ENCODE data around the gene CRBN. TPM values are rescaled to one million over a fixed set of nuclear protein-coding genes. Genes with fewer than 3 reads are reported as not detected.

The CRBN gene
- total RNA-seq, 2 experiments from 2014 or later: 33.7 to 35.0 TPM

DNA sequence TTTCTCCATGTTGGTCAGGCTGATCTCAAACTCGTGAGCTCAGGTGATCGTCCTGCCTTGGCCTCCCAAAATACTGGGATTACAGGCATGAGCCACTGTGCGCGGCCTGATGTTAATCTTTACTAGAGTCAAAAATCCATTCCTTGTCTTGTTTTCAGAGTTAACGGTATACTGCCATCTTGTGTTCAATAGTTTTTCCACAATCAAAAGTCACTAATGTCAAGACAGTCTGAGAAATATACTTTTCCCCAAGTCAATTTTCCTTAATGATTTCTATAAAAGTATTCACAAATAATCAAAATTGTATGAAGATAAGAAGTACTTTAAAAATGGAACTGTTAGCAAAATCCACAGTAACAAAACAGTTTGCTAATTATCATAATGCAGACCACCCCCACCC is 8.5 kb downstream of the CRBN start:
- H3K4me3 Mint-ChIP-seq: no peak overlapping the region
- ChIA-PET POLR2A (no interaction called here), CTCF (interaction anchor here (0.7 to 4.4 kb wide), 11 partner anchors 9 to 249 kb away, joined by 3 to 29 read pairs (median 3); no protein-coding TSS in a partner anchor)
- intact Hi-C loops (cut with micrococcal nuclease): no loop called here
- ATAC-seq: no peak
- H3K27ac Mint-ChIP-seq: peak overlapping the region; percentile 88
- peaks cover 58% of the 10 kb centered on the region for H3K4me1 Mint-ChIP-seq (ENCODE audit: low read depth)
- TF ChIP-seq, protein P1, sequence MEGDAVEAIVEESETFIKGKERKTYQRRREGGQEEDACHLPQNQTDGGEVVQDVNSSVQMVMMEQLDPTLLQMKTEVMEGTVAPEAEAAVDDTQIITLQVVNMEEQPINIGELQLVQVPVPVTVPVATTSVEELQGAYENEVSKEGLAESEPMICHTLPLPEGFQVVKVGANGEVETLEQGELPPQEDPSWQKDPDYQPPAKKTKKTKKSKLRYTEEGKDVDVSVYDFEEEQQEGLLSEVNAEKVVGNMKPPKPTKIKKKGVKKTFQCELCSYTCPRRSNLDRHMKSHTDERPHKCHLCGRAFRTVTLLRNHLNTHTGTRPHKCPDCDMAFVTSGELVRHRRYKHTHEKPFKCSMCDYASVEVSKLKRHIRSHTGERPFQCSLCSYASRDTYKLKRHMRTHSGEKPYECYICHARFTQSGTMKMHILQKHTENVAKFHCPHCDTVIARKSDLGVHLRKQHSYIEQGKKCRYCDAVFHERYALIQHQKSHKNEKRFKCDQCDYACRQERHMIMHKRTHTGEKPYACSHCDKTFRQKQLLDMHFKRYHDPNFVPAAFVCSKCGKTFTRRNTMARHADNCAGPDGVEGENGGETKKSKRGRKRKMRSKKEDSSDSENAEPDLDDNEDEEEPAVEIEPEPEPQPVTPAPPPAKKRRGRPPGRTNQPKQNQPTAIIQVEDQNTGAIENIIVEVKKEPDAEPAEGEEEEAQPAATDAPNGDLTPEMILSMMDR (IDR thresholded peaks at IDR 0.05): peak; percentile 63
- peaks cover 47% of the 10 kb centered on the region for H3K36me3 Mint-ChIP-seq (ENCODE audit: low read depth)
- DNase-seq: no peak
- H3K27me3 Mint-ChIP-seq: no peaks in the 10 kb centered on the region
- H3K9me3 Mint-ChIP-seq: no peaks in the 10 kb centered on the region

DNA sequence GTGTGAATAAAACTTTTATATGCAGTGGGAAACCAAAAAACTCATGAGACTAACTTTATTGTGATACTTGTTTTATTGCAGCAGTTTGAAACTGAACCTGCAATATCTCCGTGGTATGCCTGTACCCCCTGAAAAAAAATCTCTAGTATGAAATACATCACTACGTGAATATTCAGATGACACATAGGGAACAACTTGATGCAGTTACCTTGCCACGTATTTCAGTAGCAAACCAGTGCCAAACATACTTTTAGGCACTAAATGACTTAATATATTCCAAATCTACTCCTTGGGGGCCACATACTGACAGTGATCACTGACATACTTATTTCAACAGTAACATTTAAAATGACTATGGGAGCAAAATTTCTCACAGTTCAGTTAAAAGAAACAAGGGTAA is 13.8 kb downstream of the CRBN start:
- TF ChIP-seq, protein P1 (IDR thresholded peaks at IDR 0.05): no peak
- intact Hi-C loops (cut with micrococcal nuclease): loop anchor here (10.0 kb wide), 1 partner anchor 1529 kb away; no protein-coding TSS in a partner anchor
- Mint-ChIP-seq H3K9me3 (no peaks in the 10 kb centered on the region), H3K4me3 (no peak overlapping the region), H3K36me3 (ENCODE audit: low read depth) (peaks cover 44% of the 10 kb centered on the region), H3K27ac (peak overlapping the region; percentile 52), H3K27me3 (no peaks in the 10 kb centered on the region), H3K4me1 (ENCODE audit: low read depth) (peaks cover 47% of the 10 kb centered on the region)
- peak; percentile 47 for ATAC-seq
- ChIA-PET CTCF (no interaction called here), POLR2A (no interaction called here)
- DNase-seq: no peak

DNA sequence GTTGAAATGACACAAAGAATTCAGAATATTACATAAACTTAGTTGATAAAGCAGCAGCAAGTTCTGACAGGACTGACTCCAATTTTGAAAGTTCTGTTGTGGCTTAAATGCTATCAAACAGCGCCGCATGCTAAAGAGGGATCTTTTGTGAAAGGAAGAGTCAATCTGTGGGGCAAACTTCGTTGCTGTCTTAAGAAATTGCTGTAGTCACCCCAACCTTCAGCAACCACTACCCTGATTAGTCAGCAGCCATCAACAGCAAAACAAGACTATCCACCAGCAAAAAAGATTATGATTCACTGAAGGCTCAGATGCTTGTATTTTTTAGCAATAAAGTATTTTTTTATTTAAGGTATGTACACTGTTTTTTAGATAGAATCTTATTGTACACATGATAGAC is 14.2 kb downstream of the CRBN start:
- DNase-seq: no peak
- TF ChIP-seq, protein P1 (IDR thresholded peaks at IDR 0.05): no peak
- Mint-ChIP-seq H3K27ac (peak overlapping the region; percentile 80), H3K36me3 (ENCODE audit: low read depth) (peaks cover 41% of the 10 kb centered on the region), H3K4me3 (no peak overlapping the region), H3K27me3 (no peaks in the 10 kb centered on the region), H3K4me1 (ENCODE audit: low read depth) (peaks cover 44% of the 10 kb centered on the region), H3K9me3 (no peaks in the 10 kb centered on the region)
- peak; percentile 53 for ATAC-seq
- ChIA-PET POLR2A (no interaction called here), CTCF (no interaction called here)
- intact Hi-C loops (cut with micrococcal nuclease): loop anchor here (10.0 kb wide), 1 partner anchor 1530 kb away; no protein-coding TSS in a partner anchor

DNA sequence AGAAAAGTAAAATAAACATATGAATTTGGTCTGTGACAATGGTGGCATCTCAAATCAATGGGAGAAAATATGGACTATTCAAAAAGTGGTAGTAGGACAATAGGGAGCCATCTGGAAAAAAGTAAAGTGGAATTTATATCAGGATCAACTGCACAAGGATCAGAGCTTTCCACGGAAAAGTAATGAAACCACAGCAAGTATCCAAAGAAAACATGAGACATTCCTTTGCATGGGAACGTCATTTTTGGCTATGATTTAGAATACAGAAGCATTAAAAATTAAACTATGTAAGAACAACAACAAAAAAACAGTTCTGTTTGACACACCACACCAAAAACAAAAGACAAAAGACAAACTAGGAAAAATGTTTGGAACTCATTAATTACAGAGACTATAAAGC is 18.7 kb downstream of the CRBN start:
- ATAC-seq (no peak), DNase-seq (no peak)
- CTCF ChIA-PET: interaction anchor here (0.8 to 4.0 kb wide), 3 partner anchors 9 to 27 kb away, joined by 3 to 29 read pairs (median 3); no protein-coding TSS in a partner anchor
- Mint-ChIP-seq H3K4me3 (no peak overlapping the region), H3K9me3 (no peaks in the 10 kb centered on the region), H3K27me3 (no peaks in the 10 kb centered on the region), H3K27ac (peak overlapping the region; percentile 66), H3K36me3 (ENCODE audit: low read depth) (peaks cover 53% of the 10 kb centered on the region), H3K4me1 (ENCODE audit: low read depth) (peaks cover 42% of the 10 kb centered on the region)
- POLR2A ChIA-PET: interaction anchor here (0.9 kb wide), 1 partner anchor 32 kb away, joined by 3 read pairs; no protein-coding TSS in a partner anchor
- intact Hi-C loops (cut with micrococcal nuclease): loop anchor here (10.0 kb wide), 1 partner anchor 1534 kb away; no protein-coding TSS in a partner anchor
- TF ChIP-seq, protein P1 (IDR thresholded peaks at IDR 0.05): no peak

DNA sequence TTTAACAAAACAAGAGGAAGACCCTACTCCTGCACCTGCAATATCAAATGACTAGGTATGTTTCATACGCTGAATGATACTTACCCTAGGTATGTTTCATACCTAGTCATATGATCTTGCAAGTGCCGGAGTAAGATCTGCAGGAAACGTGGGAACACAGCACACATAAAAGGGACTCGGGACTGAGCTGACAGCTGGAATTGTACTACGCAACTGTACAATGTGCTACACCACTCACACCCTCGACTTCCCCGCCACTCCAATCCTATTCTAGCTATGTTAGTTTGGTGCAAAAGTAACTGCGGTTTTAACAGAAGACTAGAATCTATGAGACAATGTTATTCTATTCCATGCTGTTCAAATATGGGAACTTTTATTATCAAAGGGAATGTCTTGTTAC is 22.0 kb downstream of the CRBN start:
- intact Hi-C loops (cut with micrococcal nuclease): no loop called here
- peak overlapping the region; percentile 47 for H3K27ac Mint-ChIP-seq
- H3K4me1 Mint-ChIP-seq (ENCODE audit: low read depth): peaks cover 25% of the 10 kb centered on the region
- ATAC-seq: no peak
- ChIA-PET CTCF (interaction anchor here (1.1 to 4.0 kb wide), 3 partner anchors 14 to 168 kb away, joined by 3 to 29 read pairs (median 3); no protein-coding TSS in a partner anchor), POLR2A (interaction anchor here (0.8 to 1.7 kb wide), 2 partner anchors 24 to 30 kb away, joined by 3 to 7 read pairs; no protein-coding TSS in a partner anchor)
- peaks cover 59% of the 10 kb centered on the region for H3K36me3 Mint-ChIP-seq (ENCODE audit: low read depth)
- H3K9me3 Mint-ChIP-seq: no peaks in the 10 kb centered on the region
- no peak overlapping the region for H3K4me3 Mint-ChIP-seq
- no peak for DNase-seq
- TF ChIP-seq, protein P1 (IDR thresholded peaks at IDR 0.05): no peak
- no peaks in the 10 kb centered on the region for H3K27me3 Mint-ChIP-seq

Measured in activated CD8-positive, alpha-beta T cell treated with anti-CD3 and anti-CD28 coated beads for 36 hours (primary cell).